HAP-1 (cell line): ENCODE data around the gene TRIM73.
"Not testable (repeated sequence)": the region's sequence is repeated elsewhere in the genome, so short reads cannot be mapped to it uniquely, and the experiment has no call there.

Source experiments
- DNase-seq, 2 experiments: peaks; one replicate each; pipeline ENCODE4 v3.0.0-alpha.2; 2016 to 2020; ENCODE audit warnings: low spot score in 2 of 2
- H3K27me3 ChIP-seq: fragments of 250-450 bp; sonication (Bioruptor Pico); 2 replicates; pipeline ENCODE4 v1.5.1; 2020; ENCODE audit warnings: low read depth, mild to moderate bottlenecking, moderate library complexity
- H3K36me3 ChIP-seq: fragments of 250-450 bp; sonication (Bioruptor Pico); replicated peaks from 2 replicates; pipeline ENCODE4 v1.5.1; 2020; ENCODE audit warnings: mild to moderate bottlenecking
- H3K4me1 ChIP-seq: fragments of 250-450 bp; sonication (Bioruptor Pico); 2 replicates; pipeline ENCODE4 v1.5.1; 2020; ENCODE audit warnings: mild to moderate bottlenecking
- H3K4me3 ChIP-seq: fragments of 250-450 bp; sonication (Bioruptor Pico); 2 replicates; pipeline ENCODE4 v1.5.1; 2020; ENCODE audit warnings: mild to moderate bottlenecking, moderate library complexity
- H3K9me3 ChIP-seq: fragments of 250-450 bp; sonication (Bioruptor Pico); 2 replicates; pipeline ENCODE4 v1.5.1; 2020; ENCODE audit warnings: mild to moderate bottlenecking, moderate library complexity
- in situ Hi-C: fragments of 300-500 bp; cut with MboI; formaldehyde crosslinking; loops from 3 replicates; pipeline ENCODE4 v1.14.3; 2020; ENCODE audit warnings: low sequenced_read_pairs, inconsistent platforms, mixed read lengths

TRIM73 gene

DNA sequence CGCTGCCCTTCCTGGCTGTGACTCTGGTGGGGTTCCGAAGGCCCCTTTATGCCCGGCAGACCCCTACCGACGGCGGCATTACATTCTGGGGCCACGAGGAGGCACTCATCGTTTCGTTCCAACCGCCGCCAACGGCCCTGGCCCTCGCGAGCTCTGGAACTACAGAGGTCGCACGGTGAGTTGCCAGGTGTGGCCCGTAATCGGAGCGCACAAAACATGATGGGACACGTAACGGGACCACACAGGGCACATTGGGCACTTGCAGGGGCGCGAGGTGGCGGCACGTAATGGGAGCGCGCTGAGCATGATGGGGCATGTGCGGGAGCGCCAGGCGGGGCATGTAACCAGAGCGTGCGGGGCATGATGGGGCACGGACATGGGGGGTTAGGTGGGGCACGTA is at the start of gene TRIM73:
Gene TRIM73, plus strand, starts transcription at position 301 of the 400 bp plus-strand sequence. CDS start 3,305 bp downstream, outside the sequence.
- H3K9me3 ChIP-seq, DNase-seq, H3K27me3 ChIP-seq, H3K4me3 ChIP-seq, in situ Hi-C loops, H3K4me1 ChIP-seq, H3K36me3 ChIP-seq: not testable (repeated sequence)

DNA sequence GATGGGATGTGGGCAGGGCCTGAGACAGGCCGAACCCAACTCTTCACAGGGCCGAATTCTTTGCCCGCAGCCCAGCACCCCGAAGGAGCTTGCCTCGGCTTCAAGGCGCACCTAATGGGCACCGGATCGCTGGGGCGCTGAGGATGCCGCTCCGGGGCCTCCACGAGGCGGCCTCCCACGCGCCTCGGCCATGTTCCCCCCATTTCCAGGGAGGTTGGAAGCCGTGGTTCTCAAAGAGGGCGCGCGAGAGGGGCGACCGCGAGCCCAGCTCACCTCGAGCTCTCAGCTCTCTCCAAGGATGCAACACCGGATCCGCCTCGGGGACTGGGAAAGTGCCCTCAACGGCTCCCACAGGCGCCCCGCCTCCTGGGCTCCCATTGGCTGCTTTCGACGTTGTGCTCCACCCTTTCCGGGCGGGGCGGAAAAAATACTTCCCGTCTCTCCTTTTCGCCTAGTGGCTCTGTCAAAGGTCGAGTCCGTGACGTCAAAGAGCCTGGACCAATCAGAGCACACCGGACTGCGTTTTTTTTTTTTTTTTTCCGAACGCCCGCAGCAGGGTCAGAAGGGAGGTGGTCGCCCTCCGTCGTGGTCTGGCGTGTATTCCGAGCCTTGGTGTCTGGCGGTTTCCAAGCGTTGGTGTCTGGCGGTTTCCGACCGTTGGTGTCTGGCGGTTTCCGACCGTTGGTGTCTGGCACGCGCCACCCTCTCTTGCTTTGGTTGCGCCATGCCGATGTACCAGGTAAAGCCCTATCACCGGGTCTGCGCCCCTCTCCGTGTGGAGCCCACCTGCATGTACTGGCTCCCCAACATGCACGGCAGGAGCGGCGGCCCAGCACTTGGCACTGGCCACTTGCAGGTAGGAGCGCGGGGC is 36.5 kb upstream of the TRIM73 start:
- peak in 1 of 2 experiments; percentile 20 for DNase-seq
- H3K27me3 ChIP-seq, H3K4me1 ChIP-seq, H3K4me3 ChIP-seq, H3K36me3 ChIP-seq, in situ Hi-C loops, H3K9me3 ChIP-seq: not testable (repeated sequence)

DNA sequence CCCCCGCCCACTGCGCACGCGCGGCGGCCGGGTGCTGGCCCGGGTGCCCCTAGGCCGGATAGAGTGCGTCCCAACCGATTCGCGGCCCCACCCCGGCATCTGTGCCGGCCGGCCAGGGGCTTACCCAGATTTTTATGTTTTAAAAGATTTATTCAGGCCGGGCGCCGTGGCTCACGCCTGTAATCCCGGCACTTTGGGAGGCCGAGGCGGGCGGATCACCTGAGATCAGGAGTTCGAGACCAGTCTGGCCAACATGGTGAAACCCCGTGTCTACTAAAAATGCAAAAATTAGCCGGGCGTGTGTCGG is 35.9 kb upstream of the TRIM73 start:
- H3K27me3 ChIP-seq, H3K36me3 ChIP-seq, H3K4me3 ChIP-seq, H3K4me1 ChIP-seq, DNase-seq, H3K9me3 ChIP-seq, in situ Hi-C loops: not testable (repeated sequence)

DNA sequence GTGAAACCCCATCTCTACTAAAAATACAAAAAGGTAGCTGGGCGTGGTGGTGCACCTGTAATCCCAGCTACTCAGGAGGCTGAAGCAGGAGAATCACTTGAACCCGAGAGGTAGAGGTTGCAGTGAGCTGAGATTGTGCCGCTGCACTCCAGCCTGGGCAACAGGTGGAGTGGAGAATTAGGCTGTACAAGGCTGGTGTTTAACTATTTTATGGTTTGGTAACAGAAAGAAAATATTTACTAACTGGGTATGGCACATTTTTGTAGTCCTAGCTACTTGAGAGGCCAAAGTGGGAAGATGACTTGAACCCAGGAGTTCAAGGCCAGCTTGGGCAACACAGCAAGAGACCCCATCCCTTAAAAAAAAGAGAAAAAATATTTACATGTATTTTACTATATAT is 31.4 kb upstream of the TRIM73 start:
- H3K9me3 ChIP-seq, DNase-seq, in situ Hi-C loops, H3K36me3 ChIP-seq, H3K4me3 ChIP-seq, H3K27me3 ChIP-seq, H3K4me1 ChIP-seq: not testable (repeated sequence)

DNA sequence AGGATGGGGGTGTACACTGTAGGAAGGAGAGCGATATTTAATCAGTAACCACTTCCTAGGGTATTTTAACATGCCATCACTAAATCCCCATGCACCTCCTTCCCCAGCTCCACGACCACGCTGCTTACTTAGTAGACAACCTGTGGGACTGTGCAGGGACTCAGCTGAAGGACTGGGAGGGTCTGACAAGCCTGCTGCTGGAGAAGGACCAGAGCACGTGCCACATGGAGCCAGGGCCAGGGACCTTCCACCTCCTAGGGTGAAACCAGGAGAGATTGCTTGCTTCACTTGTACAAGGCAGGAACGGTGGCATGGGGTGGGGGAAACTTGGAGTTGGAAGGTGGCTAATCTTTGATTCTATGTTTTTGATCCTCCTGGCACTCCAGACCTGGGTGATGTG is 28.8 kb upstream of the TRIM73 start:
- H3K27me3 ChIP-seq, H3K36me3 ChIP-seq, DNase-seq, H3K9me3 ChIP-seq, in situ Hi-C loops, H3K4me3 ChIP-seq, H3K4me1 ChIP-seq: not testable (repeated sequence)

DNA sequence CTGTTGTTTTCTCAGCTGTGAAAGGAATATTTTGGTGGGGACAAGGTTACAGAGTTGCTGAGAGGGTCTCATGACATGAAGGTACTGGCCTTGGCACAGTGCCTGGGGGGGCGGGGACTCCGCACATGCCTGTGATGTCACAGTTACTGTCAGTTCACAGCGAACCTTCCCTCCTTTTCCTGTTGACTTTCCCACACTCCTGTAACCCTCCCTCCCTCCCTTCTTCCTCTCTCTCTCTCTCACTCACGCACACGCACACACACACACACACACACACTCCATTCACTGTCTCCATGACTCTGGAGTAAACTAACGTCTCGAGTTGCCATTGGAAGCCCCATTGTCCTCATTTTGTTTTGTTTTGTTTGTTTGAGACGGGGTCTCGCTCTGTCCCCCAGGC is 28.1 kb upstream of the TRIM73 start:
- in situ Hi-C loops, DNase-seq: not testable (repeated sequence)

DNA sequence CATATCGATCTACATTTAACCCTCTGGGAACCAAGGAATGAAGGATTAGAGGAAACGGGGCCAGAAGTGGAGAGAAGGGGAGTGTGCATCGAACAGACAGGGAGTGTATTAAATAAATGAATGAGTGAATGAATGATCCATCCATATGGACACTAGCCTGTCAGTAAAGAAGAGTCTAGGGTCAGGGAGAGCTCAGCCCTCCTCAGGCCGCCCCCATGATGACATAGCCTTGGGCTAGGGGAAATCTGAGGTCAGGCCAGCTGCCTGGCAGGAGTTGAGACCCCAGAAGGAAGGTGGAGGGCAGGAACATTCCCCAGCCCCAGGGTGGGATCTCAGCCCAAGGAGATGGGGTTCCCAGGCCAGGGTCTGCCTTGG is 21.3 kb upstream of the TRIM73 start:
- H3K27me3 ChIP-seq, H3K4me1 ChIP-seq, DNase-seq, in situ Hi-C loops, H3K36me3 ChIP-seq, H3K4me3 ChIP-seq, H3K9me3 ChIP-seq: not testable (repeated sequence)

More for the DNA sequence above, 28.1 kb upstream of the TRIM73 start:
- not testable (repeated sequence) for H3K27me3 ChIP-seq, H3K36me3 ChIP-seq, H3K4me1 ChIP-seq, H3K4me3 ChIP-seq, H3K9me3 ChIP-seq

DNA sequence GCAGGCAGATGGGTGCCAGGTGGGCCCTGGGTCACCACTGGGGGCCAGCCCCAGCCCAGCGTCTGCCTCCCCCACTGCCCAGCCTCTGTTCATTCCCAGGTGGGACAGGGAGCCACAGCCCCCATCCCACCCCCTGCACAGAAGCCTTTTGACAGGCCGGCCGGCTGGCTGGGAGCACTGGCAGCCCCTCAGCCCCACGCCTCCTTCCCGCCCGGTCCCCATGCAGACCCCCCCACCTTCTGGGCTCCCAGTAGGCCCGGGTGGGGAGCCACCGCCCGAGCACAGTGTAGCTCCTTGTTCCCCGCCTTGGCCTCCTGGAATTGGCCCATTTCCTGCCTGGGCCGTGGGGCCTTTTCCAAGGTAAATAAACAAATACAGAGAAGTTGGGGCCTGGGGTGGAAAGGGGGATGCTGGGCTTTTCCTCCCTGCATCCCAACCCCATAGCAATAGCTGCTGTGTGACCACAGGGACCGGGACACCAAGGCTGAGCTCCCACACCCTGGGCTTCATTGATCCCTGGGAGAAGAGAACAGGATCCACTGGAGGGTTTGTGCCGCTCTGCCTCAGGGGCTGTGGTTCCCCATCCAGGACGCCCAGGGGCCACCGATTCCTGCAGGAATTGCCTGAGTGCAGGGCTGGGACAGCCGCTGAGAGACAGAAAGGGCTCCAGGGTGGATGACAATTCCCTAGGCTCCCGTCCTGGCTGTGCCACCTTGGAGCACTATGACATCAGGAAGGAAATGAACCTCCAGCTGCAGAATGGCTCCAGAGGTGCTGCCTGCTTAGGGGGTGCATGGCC is 20.7 kb upstream of the TRIM73 start:
- DNase-seq, in situ Hi-C loops, H3K4me1 ChIP-seq, H3K27me3 ChIP-seq, H3K9me3 ChIP-seq, H3K4me3 ChIP-seq, H3K36me3 ChIP-seq: not testable (repeated sequence)

DNA sequence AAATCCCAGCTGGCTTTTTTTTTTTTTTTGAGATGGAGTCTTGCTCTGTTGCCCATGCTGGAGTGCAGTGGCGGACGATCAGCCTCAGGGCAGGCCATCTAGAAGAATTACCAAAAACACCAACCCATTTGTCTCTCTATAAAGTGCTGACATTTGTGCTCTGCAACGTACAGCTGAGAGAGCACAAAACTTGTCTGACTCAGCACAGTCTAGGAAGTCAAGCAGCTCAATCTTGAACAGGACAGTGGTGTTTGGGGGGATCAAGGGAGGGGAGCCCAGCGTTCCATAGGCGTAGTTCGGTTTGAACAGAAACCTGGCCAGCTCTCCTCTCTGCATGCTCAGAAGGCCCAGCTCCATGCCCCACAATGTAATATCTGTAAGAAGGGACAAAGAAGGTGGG is 2.2 kb upstream of the TRIM73 start:
- in situ Hi-C loops, H3K4me1 ChIP-seq, H3K27me3 ChIP-seq, DNase-seq, H3K9me3 ChIP-seq, H3K36me3 ChIP-seq, H3K4me3 ChIP-seq: not testable (repeated sequence)

DNA sequence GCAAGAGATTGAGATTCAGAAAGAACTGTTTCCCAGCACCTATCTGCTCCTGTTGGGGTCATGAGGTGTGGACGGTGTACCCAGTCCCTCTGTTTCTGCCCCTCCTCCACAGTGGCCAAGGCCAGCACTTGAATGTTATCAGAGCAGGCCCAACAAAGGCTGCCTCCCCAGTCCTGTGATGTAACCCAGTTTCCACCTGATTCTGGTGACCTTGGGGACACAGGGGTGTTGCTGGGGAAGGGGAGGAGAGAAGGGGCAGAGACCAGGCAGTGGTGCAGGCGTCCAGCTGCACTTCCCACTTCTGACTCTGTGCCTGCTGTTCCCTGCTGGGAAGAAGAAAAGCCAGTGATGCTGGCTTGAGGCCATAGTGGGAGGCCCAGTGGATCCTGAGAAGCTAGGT is 2.4 kb downstream of the TRIM73 start:
- H3K36me3 ChIP-seq, H3K9me3 ChIP-seq, H3K4me1 ChIP-seq, in situ Hi-C loops, H3K27me3 ChIP-seq, H3K4me3 ChIP-seq, DNase-seq: not testable (repeated sequence)

DNA sequence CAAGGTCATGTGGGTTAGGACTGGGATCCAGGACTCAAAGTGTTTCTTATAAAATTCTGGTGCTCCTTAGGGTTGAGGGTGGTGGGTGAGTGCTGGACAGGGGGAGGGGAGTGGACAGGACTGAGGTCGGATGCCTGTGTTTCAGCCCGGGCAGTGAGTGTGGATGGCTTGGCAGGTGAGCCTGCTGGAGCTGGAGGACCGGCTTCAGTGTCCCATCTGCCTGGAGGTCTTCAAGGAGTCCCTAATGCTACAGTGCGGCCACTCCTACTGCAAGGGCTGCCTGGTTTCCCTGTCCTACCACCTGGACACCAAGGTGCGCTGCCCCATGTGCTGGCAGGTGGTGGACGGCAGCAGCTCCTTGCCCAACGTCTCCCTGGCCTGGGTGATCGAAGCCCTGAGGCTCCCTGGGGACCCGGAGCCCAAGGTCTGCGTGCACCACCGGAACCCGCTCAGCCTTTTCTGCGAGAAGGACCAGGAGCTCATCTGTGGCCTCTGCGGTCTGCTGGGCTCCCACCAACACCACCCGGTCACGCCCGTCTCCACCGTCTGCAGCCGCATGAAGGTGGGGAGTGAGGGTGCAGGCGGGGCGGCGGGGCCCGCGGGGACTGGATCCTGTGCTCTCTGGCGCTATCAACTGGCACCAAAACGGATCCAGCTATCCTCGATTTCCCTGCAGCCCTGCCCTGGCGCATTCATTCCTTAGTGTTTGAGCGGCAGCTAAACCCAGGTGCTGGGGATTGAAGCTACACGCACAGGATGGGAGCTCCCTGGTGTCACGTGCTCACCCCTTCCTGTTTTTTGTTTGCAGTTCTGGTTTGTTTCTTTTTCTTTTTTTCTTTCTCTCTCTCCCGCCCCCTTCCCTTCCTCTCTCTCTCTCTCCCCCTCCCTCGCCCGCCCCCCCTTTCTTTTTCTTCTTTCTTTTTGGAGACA is 3.6 kb downstream of the TRIM73 start:
- H3K27me3 ChIP-seq, H3K4me3 ChIP-seq, H3K36me3 ChIP-seq, DNase-seq, H3K9me3 ChIP-seq, H3K4me1 ChIP-seq, in situ Hi-C loops: not testable (repeated sequence)

DNA sequence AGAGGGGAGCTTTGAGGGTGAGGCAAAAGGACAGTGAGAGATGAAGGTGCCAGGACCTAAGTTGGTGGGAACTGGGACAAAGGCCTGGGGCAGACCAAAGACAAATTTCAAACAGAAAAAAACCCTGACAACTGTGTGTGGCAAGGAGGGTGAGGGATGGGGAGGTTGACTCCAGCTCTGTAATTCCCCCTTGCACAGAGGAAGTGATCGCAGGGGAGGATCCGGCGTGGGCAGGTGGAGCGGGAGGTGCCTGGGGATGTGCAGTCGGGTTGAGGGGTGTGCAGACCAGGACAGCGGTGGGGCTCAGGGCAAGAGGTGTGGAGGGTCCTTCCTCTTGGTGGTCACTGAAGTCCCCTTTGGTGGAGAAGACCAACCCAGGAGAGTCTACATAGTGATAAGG is 5.1 kb downstream of the TRIM73 start:
- H3K4me1 ChIP-seq, in situ Hi-C loops, DNase-seq, H3K4me3 ChIP-seq, H3K9me3 ChIP-seq, H3K36me3 ChIP-seq, H3K27me3 ChIP-seq: not testable (repeated sequence)

DNA sequence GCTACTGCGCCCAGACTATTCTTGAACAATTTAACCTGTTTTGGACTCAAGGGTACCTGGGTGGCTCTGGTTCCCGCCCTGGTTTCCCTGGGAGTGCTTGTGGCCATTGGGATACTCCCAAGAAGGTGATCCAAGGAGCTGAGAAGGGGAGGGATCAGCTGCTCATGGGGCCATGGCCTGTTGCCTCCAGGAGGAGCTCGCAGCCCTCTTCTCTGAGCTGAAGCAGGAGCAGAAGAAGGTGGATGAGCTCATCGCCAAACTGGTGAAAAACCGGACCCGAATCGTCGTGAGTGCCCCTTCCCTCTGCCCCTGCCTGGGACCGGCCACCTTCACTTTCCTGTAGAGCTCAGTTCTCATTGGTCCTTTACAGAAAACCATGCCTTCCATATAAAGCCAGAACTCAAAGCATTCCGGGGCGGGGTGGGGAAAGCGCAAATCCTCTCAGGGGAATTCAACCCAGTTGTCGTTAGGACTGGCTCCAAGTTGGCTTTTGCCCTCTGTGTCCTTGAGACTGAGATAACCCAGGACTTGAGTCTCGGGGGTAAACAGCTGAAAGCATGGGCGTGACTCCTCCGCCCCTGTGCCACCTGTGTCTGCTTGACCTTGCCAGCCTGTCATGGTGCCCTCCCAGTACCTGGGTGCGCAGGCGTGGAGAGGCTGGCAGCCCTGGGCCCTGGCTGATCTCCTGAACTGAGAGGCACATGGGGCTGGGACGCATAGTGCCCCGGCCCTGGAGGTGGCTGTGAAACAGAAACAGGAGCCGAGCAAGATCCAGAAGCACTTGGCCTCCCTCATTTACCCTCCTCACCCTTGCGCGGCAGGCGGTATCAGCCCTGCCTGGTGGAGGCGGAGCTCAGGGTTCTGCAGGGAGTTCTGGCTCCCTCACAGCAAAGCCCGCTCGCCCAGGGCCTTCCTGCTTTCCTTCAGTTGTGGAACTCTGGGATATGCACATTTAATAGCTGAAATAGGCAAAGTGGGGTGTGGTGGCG is 8.3 kb downstream of the TRIM73 start:
- in situ Hi-C loops = not testable (repeated sequence)

More for the DNA sequence above, 8.3 kb downstream of the TRIM73 start:
- not testable (repeated sequence) for H3K9me3 ChIP-seq, DNase-seq, H3K36me3 ChIP-seq, H3K4me3 ChIP-seq, H3K27me3 ChIP-seq, H3K4me1 ChIP-seq
